GM18526 (cell line): ENCODE data around the gene KLHL26.

Experiments
- POLR2A ChIP-seq: IDR thresholded peaks from 3 replicates; pipeline ENCODE4 v1.6.1; 2011; ENCODE audit not compliant: insufficient read length; ENCODE audit errors: extremely low read depth

The KLHL26 gene

GRCh38 chr19:18635831-18636182 is 1.0 kb upstream of the KLHL26 start:
- TF ChIP-seq POLR2A = no peak

- no peak for TF ChIP-seq POLR2A
Measured at GRCh38 chr19:18636183-18636968, 452 bp upstream of the KLHL26 start.

GRCh38 chr19:18637673-18638630 is 1.1 kb downstream of the KLHL26 start:
- TF ChIP-seq POLR2A = no peak

GRCh38 chr19:18639706-18640243 is 2.9 kb downstream of the KLHL26 start:
- TF ChIP-seq POLR2A = no peak

GRCh38 chr19:18644196-18645034 is 7.6 kb downstream of the KLHL26 start:
- no peak for TF ChIP-seq POLR2A

GRCh38 chr19:18645035-18645511 is 8.2 kb downstream of the KLHL26 start:
- no peak for TF ChIP-seq POLR2A

GRCh38 chr19:18646535-18647370 is 9.9 kb downstream of the KLHL26 start:
- no peak for TF ChIP-seq POLR2A

GRCh38 chr19:18647371-18647767 is 10.5 kb downstream of the KLHL26 start:
- TF ChIP-seq POLR2A = no peak

GRCh38 chr19:18647807-18648206 is 11.0 kb downstream of the KLHL26 start:
- no peak for TF ChIP-seq POLR2A

GRCh38 chr19:18648973-18649315 is 12.1 kb downstream of the KLHL26 start:
- TF ChIP-seq POLR2A = no peak

GRCh38 chr19:18649371-18650020 is 12.7 kb downstream of the KLHL26 start:
- no peak for TF ChIP-seq POLR2A

GRCh38 chr19:18650021-18650390 is 13.2 kb downstream of the KLHL26 start:
- TF ChIP-seq POLR2A = no peak

GRCh38 chr19:18650468-18651041 is 13.7 kb downstream of the KLHL26 start:
- TF ChIP-seq POLR2A = no peak
